Natural killer cell (primary cell): ENCODE results near the gene GNAT1. TPM values are rescaled to one million over a fixed set of nuclear protein-coding genes. Genes with fewer than 3 reads are reported as not detected.

Experiments
- ATAC-seq, 3 donors: fragments of 150-1000 bp in 2 of 3; fragments of 200-7000 bp in 1 of 3; cut with Tn5 transposase; 1 replicate in 1 of 3; 2 replicates in 2 of 3; pipeline ENCODE4 v1.10.0; 2021; ENCODE audit warnings: mild to moderate bottlenecking in 2 of 3, moderate library complexity in 2 of 3
- DNase-seq, 2 donors: peaks; one replicate each; pipeline versions ENCODE4 v3.0.0 to v3.0.0-alpha.2; 2013 to 2021; ENCODE audit warnings: mixed read lengths in 1 of 2
- H3K27ac ChIP-seq: one replicate; pipeline ENCODE4 v1.5.1; 2013; ENCODE audit warnings: mild to moderate bottlenecking, low read length
- H3K27me3 ChIP-seq: one replicate; pipeline ENCODE4 v1.6.1; 2013; ENCODE audit warnings: low read length; ENCODE audit not compliant: control insufficient read depth, insufficient read depth
- H3K36me3 ChIP-seq: one replicate; pipeline ENCODE4 v1.6.1; 2013; ENCODE audit warnings: low read length; ENCODE audit not compliant: control insufficient read depth, insufficient read depth
- H3K4me1 ChIP-seq: one replicate; pipeline ENCODE4 v1.6.1; 2013; ENCODE audit warnings: low read length; ENCODE audit not compliant: control insufficient read depth, insufficient read depth
- H3K4me3 ChIP-seq: one replicate; pipeline ENCODE4 v1.5.1; 2013; ENCODE audit warnings: low read length
- H3K9me3 ChIP-seq: one replicate; pipeline ENCODE4 v1.6.1; 2013; ENCODE audit warnings: low read length; ENCODE audit not compliant: control insufficient read depth, insufficient read depth
- H3K27ac Mint-ChIP-seq, 2 donors: one replicate each; pipeline ENCODE4 v1.8.0; 2022; ENCODE audit warnings: mild to moderate bottlenecking in 2 of 2, mixed read lengths in 2 of 2, moderate library complexity in 1 of 2
- H3K27me3 Mint-ChIP-seq, 2 donors: one replicate each; pipeline ENCODE4 v1.8.0; 2022; ENCODE audit warnings: low read depth in 2 of 2, mixed read lengths in 2 of 2
- H3K36me3 Mint-ChIP-seq: one replicate; pipeline ENCODE4 v1.8.0; 2022; ENCODE audit warnings: mixed read lengths
- H3K4me1 Mint-ChIP-seq, 2 donors: one replicate each; pipeline ENCODE4 v1.8.0; 2022; ENCODE audit warnings: mixed read lengths in 2 of 2
- H3K4me3 Mint-ChIP-seq: one replicate; pipeline ENCODE4 v1.8.0; 2022; ENCODE audit warnings: mild to moderate bottlenecking, moderate library complexity, mixed read lengths
- H3K9me3 Mint-ChIP-seq, 2 donors: one replicate each; pipeline ENCODE4 v1.8.0; 2022; ENCODE audit warnings: mixed read lengths in 2 of 2
- CTCF ChIP-seq: fragments of 200-600 bp; IDR thresholded peaks from one replicate; pipeline ENCODE4 v1.8.0; 2022; ENCODE audit warnings: antibody characterized with exemption
- WGBS: methylation state at CpG from one replicate; pipeline ENCODE4 v1.1.7; 2013; ENCODE audit warnings: missing lambda C conversion rate; ENCODE audit not compliant: insufficient coverage; 5-methylcytosine and 5-hydroxymethylcytosine counted together
- intact Hi-C: fragments of 100-400 bp; cut with micrococcal nuclease; formaldehyde crosslinking; loops from one replicate; pipeline ENCODE4 v1.14.2; 2022
- total RNA-seq, 4 donors: library from RNA; stranded (reverse); fragments of 120-200 nt in 1 of 4; gene quantifications; one replicate each; pipeline versions ENCODE4 v1.2.3 to v1.2.4, GENCODE V29; 2013 to 2022

Gene GNAT1
- total RNA-seq, 3 donors from 2014 or later (not counting 1 experiment from before 2014, with no cell fraction given) = not detected

DNA sequence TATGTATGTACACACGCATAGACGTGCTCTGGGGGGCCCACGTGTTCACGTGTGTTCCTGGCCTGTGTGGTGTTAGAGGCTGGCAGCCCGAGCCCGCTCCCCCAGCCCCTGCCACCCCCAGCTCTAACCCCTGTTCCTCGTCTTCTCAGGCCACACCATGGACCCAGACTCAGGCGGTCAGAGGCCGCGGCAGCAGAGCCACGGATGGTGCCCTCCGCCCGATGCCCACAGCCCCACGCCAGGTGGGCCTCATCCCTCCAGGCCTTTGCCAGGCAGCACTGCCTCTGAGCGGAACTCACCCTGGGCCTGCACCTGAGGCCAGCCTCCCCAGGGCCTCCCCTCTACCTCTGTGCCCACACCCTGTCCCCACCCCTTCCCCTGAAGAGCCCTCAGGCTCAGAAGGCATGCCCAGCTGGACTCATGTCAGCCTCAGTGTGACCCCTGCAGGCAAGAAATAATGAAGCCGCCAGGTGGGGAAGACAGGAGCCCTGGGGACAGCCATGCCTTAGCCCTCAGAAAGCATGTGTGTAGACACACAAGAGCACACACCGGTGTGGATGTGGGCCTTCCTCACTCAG, 16.4 kb upstream of the GNAT1 start:
- H3K9me3 Mint-ChIP-seq = no peaks in the 10 kb centered on the region
- no peaks in the 10 kb centered on the region for H3K9me3 ChIP-seq
- 95% methylated on average over 17 of the region's 17 CpGs for WGBS
- H3K4me3 ChIP-seq = no peak overlapping the region
- H3K27me3 ChIP-seq = no peaks in the 10 kb centered on the region
- DNase-seq = no peak
- H3K36me3 ChIP-seq = no peaks in the 10 kb centered on the region
- H3K4me3 Mint-ChIP-seq = no peak overlapping the region
- H3K27ac Mint-ChIP-seq = no peak overlapping the region
- intact Hi-C loops = no loop called here
- H3K27ac ChIP-seq = no peak overlapping the region
- peaks cover 0 to 2% of the 10 kb centered on the region in 2 donors for H3K27me3 Mint-ChIP-seq
- peaks cover 0 to 4% of the 10 kb centered on the region in 2 donors for H3K4me1 Mint-ChIP-seq
- ATAC-seq = no peak
- no peaks in the 10 kb centered on the region for H3K36me3 Mint-ChIP-seq
- no peaks in the 10 kb centered on the region for H3K4me1 ChIP-seq
- TF ChIP-seq CTCF = no peak

DNA sequence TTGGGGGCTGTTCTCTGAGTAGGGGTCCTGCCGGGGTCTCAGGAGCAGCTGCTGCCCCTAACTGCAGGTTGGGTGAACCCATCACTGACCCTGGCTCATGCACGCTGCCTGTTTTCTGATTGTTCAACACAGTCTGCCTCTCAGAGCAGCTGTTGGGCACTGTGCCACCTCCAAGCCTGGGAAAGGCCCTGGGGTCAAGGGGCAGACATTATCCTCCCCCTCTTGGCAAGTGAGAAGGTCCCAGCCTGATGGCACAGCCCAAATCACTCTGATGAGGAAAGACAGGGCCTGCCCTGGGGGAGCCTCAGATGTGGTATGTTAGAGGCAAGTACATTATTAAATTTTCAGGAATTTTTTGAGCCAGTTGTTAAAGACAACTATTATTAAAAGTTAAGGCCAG, 14.1 kb upstream of the GNAT1 start:
- no peak for TF ChIP-seq CTCF
- H3K27ac ChIP-seq = no peak overlapping the region
- H3K27me3 Mint-ChIP-seq = peaks cover 0 to 2% of the 10 kb centered on the region in 2 donors

GRCh38 chr3:50179710-50180109, 11.7 kb upstream of the GNAT1 start:
- no peaks in the 10 kb centered on the region for H3K9me3 Mint-ChIP-seq
- H3K27me3 Mint-ChIP-seq = no peaks in the 10 kb centered on the region
- DNase-seq (no peak), ATAC-seq (no peak)
- intact Hi-C loops = no loop called here
- no peaks in the 10 kb centered on the region for H3K36me3 Mint-ChIP-seq
- no peak for TF ChIP-seq CTCF
- H3K4me1 ChIP-seq = no peaks in the 10 kb centered on the region
- no peak overlapping the region for H3K27ac ChIP-seq
- no peak overlapping the region for H3K4me3 Mint-ChIP-seq
- no peaks in the 10 kb centered on the region for H3K9me3 ChIP-seq
- no peak overlapping the region for H3K27ac Mint-ChIP-seq
- WGBS = 33% methylated on average over 1 of the region's 2 CpGs
- no peak overlapping the region for H3K4me3 ChIP-seq
- no peaks in the 10 kb centered on the region for H3K4me1 Mint-ChIP-seq
- no peaks in the 10 kb centered on the region for H3K36me3 ChIP-seq
- no peaks in the 10 kb centered on the region for H3K27me3 ChIP-seq

More for the DNA sequence above, 14.1 kb upstream of the GNAT1 start:
- intact Hi-C loops = no loop called here
- DNase-seq (no peak), ATAC-seq (no peak)
- Mint-ChIP-seq H3K4me3 (no peak overlapping the region), H3K9me3 (no peaks in the 10 kb centered on the region), H3K4me1 (peaks cover 0 to 4% of the 10 kb centered on the region in 2 donors), H3K27ac (no peak overlapping the region), H3K36me3 (no peaks in the 10 kb centered on the region)
- H3K4me1 ChIP-seq = no peaks in the 10 kb centered on the region
- H3K4me3 ChIP-seq = no peak overlapping the region
- H3K27me3 ChIP-seq = no peaks in the 10 kb centered on the region
- 80% methylated on average over 2 of the region's 2 CpGs for WGBS
- no peaks in the 10 kb centered on the region for H3K9me3 ChIP-seq
- no peaks in the 10 kb centered on the region for H3K36me3 ChIP-seq

- Histone ChIP-seq H3K27me3 (no peaks in the 10 kb centered on the region), H3K36me3 (no peaks in the 10 kb centered on the region), H3K27ac (no peak overlapping the region), H3K4me3 (no peak overlapping the region), H3K4me1 (no peaks in the 10 kb centered on the region), H3K9me3 (no peaks in the 10 kb centered on the region)
- Mint-ChIP-seq H3K9me3 (no peaks in the 10 kb centered on the region), H3K36me3 (no peaks in the 10 kb centered on the region), H3K27me3 (no peaks in the 10 kb centered on the region), H3K27ac (no peak overlapping the region), H3K4me3 (no peak overlapping the region), H3K4me1 (no peaks in the 10 kb centered on the region)
- DNase-seq (no peak), ATAC-seq (no peak)
- 90% methylated on average over 5 of the region's 5 CpGs for WGBS
- no peak for TF ChIP-seq CTCF
- intact Hi-C loops = no loop called here
Measured at GRCh38 chr3:50181985-50182384, 9.4 kb upstream of the GNAT1 start.
